GM23248 (cell line): ENCODE measurements around the gene PSMC3. TPM values are rescaled to one million over a fixed set of nuclear protein-coding genes. Genes with fewer than 3 reads are reported as not detected.

Experiments used
- DNase-seq: peaks from one replicate; pipeline ENCODE4 v3.0.0-alpha.2; 2015
- H2AFZ ChIP-seq: fragments of 200-600 bp; sonication (generic); 2 replicates; pipeline ENCODE4 v1.6.1; 2016; ENCODE audit warnings: antibody characterized with exemption
- H3F3A ChIP-seq: fragments of 200-600 bp; sonication (generic); 2 replicates; pipeline ENCODE4 v1.6.1; 2016; ENCODE audit warnings: mild to moderate bottlenecking, antibody characterized with exemption, mixed run types; ENCODE audit not compliant: insufficient read depth
- H3K27ac ChIP-seq: fragments of 200-600 bp; sonication (generic); 2 replicates; pipeline ENCODE4 v1.5.1; 2016; ENCODE audit warnings: mild to moderate bottlenecking
- H3K27me3 ChIP-seq: fragments of 200-600 bp; sonication (generic); replicated peaks from 2 replicates; pipeline ENCODE4 v1.6.1; 2016; ENCODE audit warnings: mild to moderate bottlenecking; ENCODE audit not compliant: insufficient read depth
- H3K36me3 ChIP-seq: fragments of 200-600 bp; sonication (generic); 2 replicates; pipeline ENCODE4 v1.6.1; 2016; ENCODE audit warnings: low read depth, mild to moderate bottlenecking
- H3K4me1 ChIP-seq: fragments of 200-600 bp; sonication (generic); 2 replicates; pipeline ENCODE4 v1.6.1; 2016; ENCODE audit warnings: mild to moderate bottlenecking; ENCODE audit not compliant: insufficient read depth
- H3K4me2 ChIP-seq: fragments of 200-600 bp; sonication (generic); one replicate; pipeline ENCODE4 v1.6.1; 2016; ENCODE audit warnings: mild to moderate bottlenecking; ENCODE audit not compliant: unreplicated experiment
- H3K4me3 ChIP-seq: fragments of 200-600 bp; sonication (generic); 2 replicates; pipeline ENCODE4 v1.5.1; 2016; ENCODE audit warnings: mild to moderate bottlenecking
- H3K79me2 ChIP-seq: fragments of 200-600 bp; sonication (generic); 2 replicates; pipeline ENCODE4 v1.6.1; 2016; ENCODE audit warnings: mild to moderate bottlenecking; ENCODE audit not compliant: insufficient read depth
- H3K9ac ChIP-seq: fragments of 200-600 bp; sonication (generic); 2 replicates; pipeline ENCODE4 v1.6.1; 2016; ENCODE audit warnings: mild to moderate bottlenecking
- H3K9me2 ChIP-seq: fragments of 200-600 bp; sonication (generic); 2 replicates; pipeline ENCODE4 v1.6.1; 2016; ENCODE audit warnings: mixed run types, mild to moderate bottlenecking, moderate library complexity; ENCODE audit not compliant: insufficient read depth
- H3K9me3 ChIP-seq: fragments of 200-600 bp; sonication (generic); one replicate; pipeline ENCODE4 v1.6.1; 2017; ENCODE audit warnings: low read depth
- H4K20me1 ChIP-seq: fragments of 200-600 bp; sonication (generic); 2 replicates; pipeline ENCODE4 v1.6.0; 2016; ENCODE audit not compliant: insufficient read depth
- EZH2 ChIP-seq: fragments of 200-600 bp; sonication (generic); IDR thresholded peaks from 2 replicates; pipeline ENCODE4 v1.6.1; 2018; ENCODE audit warnings: antibody characterized with exemption, mild to moderate bottlenecking; ENCODE audit not compliant: insufficient read depth, poor library complexity, severe bottlenecking
- EZH2phosphoT487 ChIP-seq: fragments of 200-600 bp; sonication (generic); IDR thresholded peaks from 2 replicates; pipeline ENCODE4 v1.6.1; 2018; ENCODE audit warnings: antibody characterized with exemption, moderate library complexity, mild to moderate bottlenecking, low read depth; ENCODE audit not compliant: insufficient read depth
- WGBS, 2 experiments: methylation state at CpG; one replicate each; pipeline ENCODE4 v1.1.6; 2015 to 2017; ENCODE audit warnings: low lambda C conversion rate in 2 of 2, low coverage in 1 of 2; ENCODE audit errors: missing lambda C conversion rate in 2 of 2; 5-methylcytosine and 5-hydroxymethylcytosine counted together
- in situ Hi-C: fragments of 300-500 bp; cut with MboI; formaldehyde crosslinking; loops from 2 replicates; pipeline ENCODE4 v1.15.0; 2020
- polyA plus RNA-seq: library from polyadenylated mRNA; unstranded; fragments of >200 nt; fragmentation: Nextera tagmentation; extraction: Ambion mirVana; gene quantifications from 2 replicates; pipeline ENCODE4 v1.2.1, GENCODE V29; 2016
- total RNA-seq: library from RNA; depleted of rRNA; stranded (reverse); fragments of >200 nt; shearing (Covaris generic); gene quantifications from 2 replicates; pipeline ENCODE4 v1.2.3, GENCODE V29; 2014

The PSMC3 gene
- total and polyA plus RNA-seq, 2 experiments from 2014 or later, result 151 to 212 TPM

DNA sequence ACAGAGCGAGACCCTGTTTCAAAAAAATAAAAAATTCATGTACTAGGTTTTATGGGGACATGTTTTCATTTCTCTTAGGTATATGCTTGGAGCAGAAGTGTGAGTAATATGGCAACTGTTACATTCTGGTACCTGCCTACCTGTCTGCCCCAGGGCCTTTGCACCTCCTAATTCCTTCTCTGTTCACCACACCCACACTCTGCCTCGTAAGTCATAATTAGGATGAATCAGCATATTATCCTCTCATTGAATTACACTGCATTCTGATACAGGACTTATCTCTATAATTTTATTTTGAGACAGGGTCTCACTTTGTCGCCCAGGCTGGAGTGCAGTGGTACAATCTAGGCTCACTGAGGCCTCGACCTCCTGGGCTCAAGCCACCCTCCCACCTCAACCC lies 25.8 kb upstream of the PSMC3 start:
- in situ Hi-C loops, result no loop called here
- Histone ChIP-seq H4K20me1 (no peaks in the 10 kb centered on the region), H3K4me3 (no peak overlapping the region), H3K79me2 (no peaks in the 10 kb centered on the region), H3K9me3 (no peaks in the 10 kb centered on the region), H3K4me1 (no peaks in the 10 kb centered on the region), H3K27me3 (no peaks in the 10 kb centered on the region), H3K27ac (no peak overlapping the region), H3F3A (peaks cover 12% of the 10 kb centered on the region; the same call in 1 of the 2 replicates), H3K9ac (no peak overlapping the region), H3K36me3 (no peaks in the 10 kb centered on the region), H2AFZ (no peak overlapping the region), H3K9me2 (no peaks in the 10 kb centered on the region), H3K4me2 (no peak overlapping the region)
- 92 to 96% methylated on average over 4 of the region's 4 CpGs for WGBS, 2 experiments
- DNase-seq, result no peak
- TF ChIP-seq EZH2phosphoT487 (no peak), EZH2 (no peak)

DNA sequence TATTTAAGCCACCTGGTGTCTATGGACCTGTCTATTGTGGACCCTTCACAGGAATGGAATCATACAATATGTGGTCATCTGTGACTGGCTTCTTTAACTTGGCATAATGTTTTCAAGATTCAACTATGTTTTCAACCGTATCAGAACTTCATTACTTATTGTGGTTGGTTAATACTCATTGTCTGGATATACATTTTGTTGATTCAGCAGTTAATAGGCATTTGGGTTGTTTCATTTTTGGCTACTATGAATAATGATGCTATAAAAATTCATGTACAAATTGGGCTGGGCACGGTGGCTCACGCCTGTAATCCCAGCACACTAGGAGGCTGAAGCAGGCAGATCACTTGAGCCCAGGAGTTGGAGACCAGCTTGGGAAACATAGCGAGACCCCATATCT lies 25.2 kb upstream of the PSMC3 start:
- no peaks in the 10 kb centered on the region for H3K79me2 ChIP-seq
- H3K9ac ChIP-seq, result no peak overlapping the region
- H3K9me3 ChIP-seq, result no peaks in the 10 kb centered on the region
- H3K27ac ChIP-seq, result no peak overlapping the region
- WGBS, 2 experiments, result 72 to 74% methylated on average over 4 of the region's 4 CpGs
- H4K20me1 ChIP-seq, result no peaks in the 10 kb centered on the region
- no peak overlapping the region for H3K4me2 ChIP-seq
- H3K9me2 ChIP-seq, result no peaks in the 10 kb centered on the region
- H3K4me1 ChIP-seq, result no peaks in the 10 kb centered on the region
- H3K27me3 ChIP-seq, result no peaks in the 10 kb centered on the region
- TF ChIP-seq EZH2, result no peak
- no peak for TF ChIP-seq EZH2phosphoT487
- no peak overlapping the region for H2AFZ ChIP-seq
- in situ Hi-C loops, result no loop called here
- H3F3A ChIP-seq, result peaks cover 12% of the 10 kb centered on the region; the same call in 1 of the 2 replicates
- no peaks in the 10 kb centered on the region for H3K36me3 ChIP-seq
- DNase-seq, result no peak
- H3K4me3 ChIP-seq, result no peak overlapping the region

DNA sequence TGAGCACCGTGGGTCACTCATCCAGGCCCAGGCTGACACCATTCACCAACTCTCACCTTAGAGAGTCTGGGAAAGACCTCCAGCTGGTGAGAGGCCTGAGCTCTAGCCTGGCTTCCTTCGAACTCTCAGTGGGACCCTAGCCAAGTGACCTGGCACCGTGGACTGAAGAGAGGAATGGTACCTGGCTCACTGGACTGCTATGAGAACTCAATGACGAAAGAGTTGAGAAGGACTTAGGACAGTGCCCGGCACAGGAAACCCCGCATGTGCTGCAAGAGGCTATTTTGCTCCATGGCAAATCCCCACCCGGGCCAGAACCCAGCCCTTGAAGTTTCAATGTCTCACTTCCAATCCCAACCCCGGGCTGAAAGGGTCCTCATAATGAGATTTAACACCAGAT lies 23.3 kb upstream of the PSMC3 start:
- in situ Hi-C loops, result loop anchor here (10.0 kb wide), 1 partner anchor 75 kb away; the partner anchor contains the start of gene SPI1
- Histone ChIP-seq H3K9me2 (no peaks in the 10 kb centered on the region), H3F3A (0 out of 2 replicates have a peak, but pooled peaks cover under 1% of the 10 kb centered on the region), H3K4me3 (no peak overlapping the region), H3K4me1 (no peaks in the 10 kb centered on the region), H4K20me1 (no peaks in the 10 kb centered on the region), H3K79me2 (no peaks in the 10 kb centered on the region), H3K4me2 (no peak overlapping the region), H3K27me3 (no peaks in the 10 kb centered on the region), H3K27ac (no peak overlapping the region), H3K9ac (no peak overlapping the region), H3K9me3 (no peaks in the 10 kb centered on the region), H2AFZ (no peak overlapping the region), H3K36me3 (no peaks in the 10 kb centered on the region)
- WGBS, 2 experiments, result 78 to 83% methylated on average over 8 of the region's 8 CpGs
- TF ChIP-seq EZH2phosphoT487 (no peak), EZH2 (no peak)
- no peak for DNase-seq

DNA sequence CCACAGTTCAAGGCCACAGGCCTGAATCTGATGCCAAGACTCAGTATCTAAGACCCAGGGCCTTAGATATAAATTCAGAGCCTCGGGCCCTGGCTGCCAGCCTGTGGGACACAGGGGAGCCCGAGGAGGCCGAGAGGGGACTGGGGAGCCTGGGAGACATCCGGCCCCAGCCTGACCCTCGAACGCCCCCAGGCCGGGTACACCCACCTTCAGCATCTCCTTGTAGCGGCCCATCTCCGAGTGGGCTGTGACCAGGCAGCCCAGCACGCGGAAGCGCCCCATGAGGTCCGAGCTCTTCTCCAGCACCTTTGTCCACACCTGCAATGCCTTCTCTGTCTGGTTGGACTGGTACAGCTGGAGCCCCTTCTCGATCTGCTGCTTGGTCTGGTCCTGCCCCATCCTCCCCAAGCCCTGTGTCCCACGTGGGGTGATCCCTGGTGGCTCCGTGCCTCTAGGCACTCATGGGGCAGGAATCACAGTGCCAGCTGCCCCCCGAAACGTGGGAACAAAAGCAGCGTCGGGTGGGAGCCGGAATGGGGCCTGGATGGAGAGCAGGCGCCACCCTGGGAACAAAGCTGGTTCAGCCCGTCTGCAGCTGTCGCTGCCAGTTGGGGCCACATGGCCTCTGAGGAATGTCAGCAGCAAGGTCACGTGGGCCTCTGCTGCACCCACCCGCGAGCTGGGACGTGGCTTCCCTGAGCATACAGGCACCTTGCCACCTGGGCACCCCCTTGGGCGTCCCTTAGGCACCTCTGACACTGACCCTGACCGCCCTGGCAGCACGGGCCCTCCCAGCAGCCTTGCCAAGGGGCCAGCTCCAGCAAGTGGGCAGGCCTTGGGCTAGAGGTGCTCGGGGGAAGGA lies 22.6 kb upstream of the PSMC3 start, which contains the start of gene RAPSN:
TSS of gene RAPSN (minus strand) at position 571 of the 862 bp plus-strand sequence. CDS start at position 399, 172 bp downstream.
- H3K27me3 ChIP-seq, result no peaks in the 10 kb centered on the region
- H3K4me3 ChIP-seq, result no peak within 1 kb of the TSS
- H3K79me2 ChIP-seq, result no peaks in the 10 kb centered on the region
- H2AFZ ChIP-seq, result no peak within 1 kb of the TSS
- no peaks in the 10 kb centered on the region for H4K20me1 ChIP-seq
- H3F3A ChIP-seq, result no peaks in the 10 kb centered on the region
- H3K9ac ChIP-seq, result no peak within 1 kb of the TSS
- no peaks in the 10 kb centered on the region for H3K36me3 ChIP-seq
- H3K9me3 ChIP-seq, result no peaks in the 10 kb centered on the region
- in situ Hi-C loops, result loop anchor here (10.0 kb wide), 1 partner anchor 74 kb away; the partner anchor contains the start of gene SPI1
- TF ChIP-seq EZH2phosphoT487, result no peak
- TF ChIP-seq EZH2, result no peak
- H3K27ac ChIP-seq, result no peak within 1 kb of the TSS
- DNase-seq, result no peak
- H3K4me1 ChIP-seq, result no peaks in the 10 kb centered on the region
- 75 to 79% methylated on average over 31 to 32 of the region's 32 CpGs for WGBS, 2 experiments
- no peak within 1 kb of the TSS for H3K4me2 ChIP-seq
- no peaks in the 10 kb centered on the region for H3K9me2 ChIP-seq
